Measurements from ENCODE around the gene DOK6. TPM values are rescaled to one million over a fixed set of nuclear protein-coding genes. Genes with fewer than 3 reads are reported as not detected.

DOK6 gene
- total RNA-seq, 1 donor, result 2.1 TPM

DNA sequence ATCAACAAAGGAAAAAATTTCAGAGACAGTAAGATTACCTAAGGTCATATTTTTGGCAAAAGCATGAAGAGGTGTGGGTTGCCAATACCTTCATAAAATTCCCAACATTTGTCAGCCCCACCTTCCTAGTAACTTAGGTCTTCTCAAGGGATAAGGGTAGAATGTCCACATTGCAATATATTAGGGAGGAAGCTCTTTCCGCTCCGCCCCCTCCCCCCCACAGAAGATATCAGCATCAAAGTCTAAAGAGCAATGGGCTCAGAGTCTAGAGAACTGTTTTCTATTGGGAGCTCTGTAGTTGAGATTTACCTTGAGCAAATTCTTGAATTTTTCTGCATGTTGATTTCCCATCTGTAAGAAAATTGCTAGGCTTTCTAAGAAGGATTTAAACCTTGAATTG is 346.7 kb downstream of the DOK6 start:
- no peak for TF ChIP-seq CTCF (IDR thresholded peaks at IDR 0.05; ENCODE audit: insufficient read depth, low read length)
- no peak for DNase-seq (ENCODE audit: low read depth)
- H3K4me3 ChIP-seq (ENCODE audit: low read depth, low read length), result no peak overlapping the region

DNA sequence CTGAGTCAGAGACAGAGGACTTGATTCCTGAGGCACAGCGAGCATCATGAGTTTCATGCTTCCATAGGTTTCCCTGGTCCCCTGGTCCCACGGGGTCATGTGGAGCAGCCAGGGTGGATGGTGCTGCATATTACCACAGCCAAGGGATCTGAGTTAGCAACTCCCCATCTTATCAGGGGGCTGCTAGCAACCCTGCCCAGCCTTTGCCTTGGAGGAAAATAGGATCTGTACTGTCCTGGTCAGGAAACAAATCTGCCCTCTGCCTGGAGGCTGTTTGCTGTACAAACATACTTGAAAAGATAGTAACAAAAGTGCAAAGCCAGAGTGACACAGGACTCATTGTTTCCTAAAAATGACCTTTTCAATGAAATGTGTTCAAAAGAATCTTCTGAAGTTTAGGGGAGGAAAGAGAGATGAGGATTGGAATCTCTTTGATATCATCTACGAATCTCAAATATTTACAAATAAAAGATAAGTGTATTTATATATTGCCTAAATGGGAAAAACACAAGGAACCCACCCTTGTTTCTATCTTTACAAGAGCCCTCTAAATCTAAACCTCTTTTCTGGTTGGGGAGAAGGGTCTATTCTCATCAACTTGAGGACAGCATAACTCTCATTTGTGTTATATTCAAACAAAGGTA is 352.2 kb downstream of the DOK6 start:
- TF ChIP-seq CTCF (IDR thresholded peaks at IDR 0.05; ENCODE audit: insufficient read depth, low read length), result no peak
- H3K4me3 ChIP-seq (ENCODE audit: low read depth, low read length), result no peak overlapping the region
- DNase-seq (ENCODE audit: low read depth), result no peak

DNA sequence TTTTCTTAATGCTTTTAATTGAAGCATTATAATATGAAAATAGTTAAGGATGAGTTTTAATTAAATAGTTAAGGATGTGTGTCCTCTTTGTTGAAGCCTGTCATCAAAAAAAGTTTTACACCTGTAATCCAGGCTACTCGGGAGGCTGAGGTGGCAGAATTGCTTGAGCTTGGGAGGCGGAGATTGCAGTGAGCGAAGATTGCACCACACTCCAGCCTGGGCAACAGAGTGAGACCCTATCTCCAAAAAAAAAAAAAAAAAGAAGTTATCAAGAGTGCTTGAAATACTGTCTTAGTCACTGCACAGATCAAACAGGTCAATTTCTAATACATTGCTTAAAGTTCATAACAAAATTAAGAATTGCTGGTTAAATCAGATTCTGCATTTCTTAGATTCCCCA is 353.4 kb downstream of the DOK6 start:
- no peak overlapping the region for H3K4me3 ChIP-seq (ENCODE audit: low read depth, low read length)
- TF ChIP-seq CTCF (IDR thresholded peaks at IDR 0.05; ENCODE audit: insufficient read depth, low read length), result no peak
- DNase-seq (ENCODE audit: low read depth), result no peak

- H3K4me3 ChIP-seq (ENCODE audit: low read depth, low read length), result no peak overlapping the region
- no peak for TF ChIP-seq CTCF (IDR thresholded peaks at IDR 0.05; ENCODE audit: insufficient read depth, low read length)
- DNase-seq (ENCODE audit: low read depth), result no peak
Observed at GRCh38 chr18:69755041-69755440, 354.4 kb downstream of the DOK6 start.

DNA sequence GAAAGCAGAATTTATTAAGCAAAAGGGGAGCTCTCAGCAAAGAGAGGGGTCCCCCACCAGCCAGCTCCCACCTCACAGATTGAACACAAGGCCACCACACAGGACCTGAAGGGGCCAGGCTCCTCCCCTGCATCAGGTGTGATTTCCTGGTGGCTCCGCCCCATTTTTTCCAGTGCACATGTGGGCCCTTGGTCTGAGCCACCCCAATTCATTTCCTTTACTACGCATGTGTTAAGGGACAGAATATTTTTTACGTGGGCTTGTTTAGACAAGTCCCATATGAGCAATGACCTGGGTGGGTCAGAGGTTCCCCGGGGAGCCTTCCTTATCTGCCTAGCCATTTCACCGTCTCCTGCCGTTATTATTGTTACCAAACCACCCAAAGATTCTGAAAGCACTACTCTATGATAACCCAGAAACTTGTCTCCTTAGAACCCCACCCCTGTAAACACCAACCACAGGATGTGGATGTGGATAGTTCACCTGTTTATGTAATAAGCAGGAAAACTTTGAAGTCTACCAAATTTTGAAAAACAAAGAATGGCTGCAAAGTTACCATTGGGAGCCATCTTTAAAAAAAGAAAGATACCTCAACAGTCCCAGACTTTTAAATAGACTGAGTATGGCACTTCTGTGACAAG is 355.3 kb downstream of the DOK6 start:
- no peak for TF ChIP-seq CTCF (IDR thresholded peaks at IDR 0.05; ENCODE audit: insufficient read depth, low read length)
- DNase-seq (ENCODE audit: low read depth), result no peak
- no peak overlapping the region for H3K4me3 ChIP-seq (ENCODE audit: low read depth, low read length)

DNA sequence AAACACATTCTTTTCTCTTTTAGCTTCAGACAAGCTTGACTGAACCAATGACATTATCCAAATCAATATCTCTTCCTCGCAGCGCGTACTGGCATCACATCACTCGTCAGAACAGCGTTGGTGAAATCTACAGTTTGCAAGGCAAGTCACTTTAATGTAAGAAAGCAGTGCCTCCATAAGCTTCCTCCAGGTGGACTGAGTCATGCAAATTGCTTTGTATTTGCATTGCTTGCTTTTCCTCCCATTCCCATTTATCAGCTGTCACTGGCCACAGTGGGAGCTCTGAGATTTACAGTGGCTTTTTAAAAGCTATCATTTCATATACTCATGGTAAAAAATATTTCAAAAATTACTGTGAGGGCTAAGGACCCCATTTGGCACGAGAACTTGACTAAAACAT is 357.0 kb downstream of the DOK6 start:
- no peak overlapping the region for H3K4me3 ChIP-seq (ENCODE audit: low read depth, low read length)
- peak; percentile 10 for TF ChIP-seq CTCF (IDR thresholded peaks at IDR 0.05; ENCODE audit: insufficient read depth, low read length)
- peak; percentile 35 for DNase-seq (ENCODE audit: low read depth)

Measured in fibroblast of the aortic adventitia (primary cell).